ENCODE data around the gene CKAP5. TPM values are rescaled to one million over a fixed set of nuclear protein-coding genes. Genes with fewer than 3 reads are reported as not detected.

CKAP5 gene
- total RNA-seq, 2 experiments from 2014 or later, result 161 to 243 TPM

DNA sequence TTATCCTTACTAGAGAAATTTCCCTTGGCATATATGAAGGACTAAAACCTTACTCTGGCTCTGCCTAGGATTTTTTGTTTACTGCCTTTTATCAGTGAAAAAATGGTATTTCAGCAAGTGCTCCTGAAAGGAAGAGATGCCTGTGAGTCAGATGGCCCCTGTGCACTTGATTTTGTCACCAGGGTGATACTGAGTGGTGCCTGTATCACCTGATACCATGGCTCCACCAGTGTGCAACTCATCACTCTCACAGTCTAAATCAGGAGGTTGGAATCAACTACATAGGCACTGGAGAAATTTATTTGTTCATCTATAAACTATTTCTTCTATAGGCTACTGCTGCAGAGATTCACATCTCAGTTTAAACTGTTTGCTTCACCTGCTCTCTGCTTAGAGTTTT, 83.8 kb downstream of the CKAP5 start:
- no peaks in the 10 kb centered on the region for H3K9me2 ChIP-seq (ENCODE audit: insufficient read depth, low read length)
- no TSS peak for BruUV-seq (replicated peaks)
- no peak overlapping the region for H3K4me2 ChIP-seq (ENCODE audit: low read length)
- H3K4me3 ChIP-seq (ENCODE audit: low read depth, low read length, poor library complexity, severe bottlenecking), result no peak overlapping the region
- H3K9me3 ChIP-seq (ENCODE audit: low read length), result no peaks in the 10 kb centered on the region
- H4K20me1 ChIP-seq (ENCODE audit: insufficient read depth, low read length), result no peaks in the 10 kb centered on the region
- no peaks in the 10 kb centered on the region for H3K4me1 ChIP-seq (ENCODE audit: insufficient read depth, low read length, poor library complexity, severe bottlenecking)
- intact Hi-C loops (cut with micrococcal nuclease; ENCODE audit: unreplicated experiment), result no loop called here
- peaks cover 97% of the 10 kb centered on the region for H3K36me3 ChIP-seq (ENCODE audit: insufficient read depth, low read length)
- no peak overlapping the region for H2AFZ ChIP-seq (ENCODE audit: low read length)
- POLR2A ChIA-PET, result interaction anchor here (3.9 kb wide), 1 partner anchor 11 kb away, joined by 14 read pairs; no protein-coding TSS in a partner anchor
- CTCF ChIA-PET (ENCODE audit: unreplicated experiment), result no interaction called here
- TF ChIP-seq, protein P1, sequence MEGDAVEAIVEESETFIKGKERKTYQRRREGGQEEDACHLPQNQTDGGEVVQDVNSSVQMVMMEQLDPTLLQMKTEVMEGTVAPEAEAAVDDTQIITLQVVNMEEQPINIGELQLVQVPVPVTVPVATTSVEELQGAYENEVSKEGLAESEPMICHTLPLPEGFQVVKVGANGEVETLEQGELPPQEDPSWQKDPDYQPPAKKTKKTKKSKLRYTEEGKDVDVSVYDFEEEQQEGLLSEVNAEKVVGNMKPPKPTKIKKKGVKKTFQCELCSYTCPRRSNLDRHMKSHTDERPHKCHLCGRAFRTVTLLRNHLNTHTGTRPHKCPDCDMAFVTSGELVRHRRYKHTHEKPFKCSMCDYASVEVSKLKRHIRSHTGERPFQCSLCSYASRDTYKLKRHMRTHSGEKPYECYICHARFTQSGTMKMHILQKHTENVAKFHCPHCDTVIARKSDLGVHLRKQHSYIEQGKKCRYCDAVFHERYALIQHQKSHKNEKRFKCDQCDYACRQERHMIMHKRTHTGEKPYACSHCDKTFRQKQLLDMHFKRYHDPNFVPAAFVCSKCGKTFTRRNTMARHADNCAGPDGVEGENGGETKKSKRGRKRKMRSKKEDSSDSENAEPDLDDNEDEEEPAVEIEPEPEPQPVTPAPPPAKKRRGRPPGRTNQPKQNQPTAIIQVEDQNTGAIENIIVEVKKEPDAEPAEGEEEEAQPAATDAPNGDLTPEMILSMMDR (conservative IDR thresholded peaks at IDR 0.05; ENCODE audit: low read length), result no peak
- no peak for TF ChIP-seq EZH2phosphoT487 (IDR thresholded peaks at IDR 0.05; ENCODE audit: borderline replicate concordance, low read depth, low read length)
- no peak overlapping the region for H3K27ac ChIP-seq (ENCODE audit: low read depth, low read length, poor library complexity, severe bottlenecking)
- H3K79me2 ChIP-seq (ENCODE audit: insufficient read depth, low read depth, low read length), result no peaks in the 10 kb centered on the region
- no peak for DNase-seq (ENCODE audit: low spot score)

DNA sequence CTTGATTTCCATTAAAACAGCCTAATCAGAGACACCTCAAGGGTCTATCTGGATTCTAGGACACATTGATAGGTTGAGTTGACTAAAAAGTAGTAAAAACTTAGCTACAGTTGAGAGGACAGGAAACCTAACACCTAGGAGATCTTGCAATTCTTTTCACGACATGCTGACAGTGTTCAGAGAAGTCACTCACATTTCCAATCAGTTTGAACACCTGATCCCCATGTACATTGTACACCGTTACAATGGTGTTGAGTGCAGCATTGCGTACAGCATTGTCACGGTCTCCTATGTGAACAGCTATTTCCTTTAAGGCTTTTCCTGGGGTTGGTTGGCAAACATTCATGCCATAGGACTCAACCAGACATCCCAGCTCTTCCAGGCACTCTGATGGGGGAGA, 84.3 kb downstream of the CKAP5 start:
- Histone ChIP-seq H3K4me2 (ENCODE audit: low read length) (no peak overlapping the region), H2AFZ (ENCODE audit: low read length) (no peak overlapping the region), H3K79me2 (ENCODE audit: insufficient read depth, low read depth, low read length) (no peaks in the 10 kb centered on the region), H4K20me1 (ENCODE audit: insufficient read depth, low read length) (no peaks in the 10 kb centered on the region), H3K27ac (ENCODE audit: low read depth, low read length, poor library complexity, severe bottlenecking) (no peak overlapping the region), H3K36me3 (ENCODE audit: insufficient read depth, low read length) (peaks cover 97% of the 10 kb centered on the region), H3K4me3 (ENCODE audit: low read depth, low read length, poor library complexity, severe bottlenecking) (no peak overlapping the region), H3K4me1 (ENCODE audit: insufficient read depth, low read length, poor library complexity, severe bottlenecking) (no peaks in the 10 kb centered on the region), H3K9me2 (ENCODE audit: insufficient read depth, low read length) (no peaks in the 10 kb centered on the region), H3K9me3 (ENCODE audit: low read length) (no peaks in the 10 kb centered on the region)
- BruUV-seq (replicated peaks), result no TSS peak
- ChIA-PET CTCF (ENCODE audit: unreplicated experiment) (no interaction called here), POLR2A (interaction anchor here (3.9 kb wide), 1 partner anchor 10 kb away, joined by 14 read pairs; no protein-coding TSS in a partner anchor)
- no peak for DNase-seq (ENCODE audit: low spot score)
- intact Hi-C loops (cut with micrococcal nuclease; ENCODE audit: unreplicated experiment), result no loop called here
- TF ChIP-seq, protein P1 (conservative IDR thresholded peaks at IDR 0.05; ENCODE audit: low read length), result no peak
- TF ChIP-seq EZH2phosphoT487 (IDR thresholded peaks at IDR 0.05; ENCODE audit: borderline replicate concordance, low read depth, low read length), result no peak

DNA sequence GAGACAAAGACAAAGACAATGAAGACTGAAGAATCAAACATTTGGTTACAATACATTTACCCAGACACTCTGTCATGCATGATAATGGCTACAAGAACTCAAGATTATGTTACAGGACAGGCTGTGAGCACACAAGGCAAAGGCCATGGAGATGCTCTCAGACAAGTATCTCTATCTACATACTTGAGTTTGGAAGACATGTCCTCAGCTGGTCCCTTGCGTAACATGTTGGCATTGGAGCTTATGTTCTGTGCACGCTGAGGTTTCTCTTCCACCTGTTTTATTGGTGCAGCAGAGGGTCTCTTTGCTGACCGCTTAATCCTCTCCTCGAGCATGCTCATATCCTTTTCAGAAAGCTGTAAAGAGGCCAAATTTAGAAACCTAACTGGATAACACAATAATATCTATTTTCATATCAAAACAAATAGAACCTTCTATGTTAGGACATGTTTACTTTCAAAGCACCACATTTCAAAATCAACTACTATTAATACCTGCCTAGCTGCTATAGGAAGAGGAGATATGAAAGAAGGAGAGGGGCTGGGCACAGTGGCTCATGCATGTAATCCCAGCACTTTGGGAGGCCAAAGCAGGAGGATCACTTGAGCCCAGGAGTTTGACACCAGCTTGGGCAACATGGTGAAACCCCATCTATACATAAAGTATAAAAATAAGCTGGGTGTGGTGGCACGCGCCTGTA, 85.5 kb downstream of the CKAP5 start:
- Histone ChIP-seq H3K36me3 (ENCODE audit: insufficient read depth, low read length) (peaks cover 97% of the 10 kb centered on the region), H3K4me1 (ENCODE audit: insufficient read depth, low read length, poor library complexity, severe bottlenecking) (no peaks in the 10 kb centered on the region), H3K79me2 (ENCODE audit: insufficient read depth, low read depth, low read length) (no peaks in the 10 kb centered on the region), H3K9me2 (ENCODE audit: insufficient read depth, low read length) (no peaks in the 10 kb centered on the region), H3K27ac (ENCODE audit: low read depth, low read length, poor library complexity, severe bottlenecking) (no peak overlapping the region), H4K20me1 (ENCODE audit: insufficient read depth, low read length) (no peaks in the 10 kb centered on the region), H3K4me2 (ENCODE audit: low read length) (no peak overlapping the region), H3K4me3 (ENCODE audit: low read depth, low read length, poor library complexity, severe bottlenecking) (no peak overlapping the region), H3K9me3 (ENCODE audit: low read length) (no peaks in the 10 kb centered on the region), H2AFZ (ENCODE audit: low read length) (no peak overlapping the region)
- DNase-seq (ENCODE audit: low spot score), result no peak
- POLR2A ChIA-PET, result interaction anchor here (0.6 to 3.9 kb wide), 3 partner anchors 9 to 39 kb away, joined by 3 to 14 read pairs (median 3); no protein-coding TSS in a partner anchor
- no TSS peak for BruUV-seq (replicated peaks)
- no peak for TF ChIP-seq EZH2phosphoT487 (IDR thresholded peaks at IDR 0.05; ENCODE audit: borderline replicate concordance, low read depth, low read length)
- TF ChIP-seq, protein P1 (conservative IDR thresholded peaks at IDR 0.05; ENCODE audit: low read length), result no peak
- CTCF ChIA-PET (ENCODE audit: unreplicated experiment), result no interaction called here
- intact Hi-C loops (cut with micrococcal nuclease; ENCODE audit: unreplicated experiment), result no loop called here
